Uterus (tissue), 2 donors: ENCODE measurements around the gene NECTIN4.

Experiments
- CTCF ChIP-seq, 4 experiments: fragments of 200-600 bp in 2 of 4; fragments of 450-650 bp in 2 of 4; sonication (generic) in 2 of 4; IDR thresholded peaks; one replicate each; pipeline ENCODE4 v1.5.1; 2016 to 2019; ENCODE audit warnings: antibody characterized with exemption in 4 of 4, mild to moderate bottlenecking in 2 of 4, moderate library complexity in 1 of 4
- POLR2A ChIP-seq, 2 donors: fragments of 450-650 bp; IDR thresholded peaks; one replicate each; pipeline ENCODE4 v1.6.1; 2016; ENCODE audit warnings: antibody characterized with exemption in 2 of 2, mild to moderate bottlenecking in 1 of 2, moderate library complexity in 1 of 2

DNA sequence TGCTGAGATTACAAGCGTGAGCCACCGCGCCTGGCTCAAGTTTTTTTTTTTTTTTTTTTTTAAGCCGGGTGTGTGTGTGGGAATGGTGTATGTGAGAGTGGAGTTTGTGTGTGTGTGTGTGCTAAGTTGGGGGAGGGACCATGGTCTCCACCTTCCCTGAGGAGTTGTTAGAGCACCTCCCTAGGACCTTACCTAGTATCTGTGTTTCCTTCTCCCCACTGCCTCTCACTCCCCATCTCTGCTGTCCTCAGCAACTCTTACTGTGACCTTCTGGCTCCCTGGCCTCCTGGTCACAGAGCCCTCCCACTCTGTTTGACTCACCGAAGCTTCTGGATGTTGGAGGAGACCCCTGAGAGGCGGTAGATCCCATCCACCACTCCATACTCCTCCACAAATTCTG lies 30.1 kb downstream of the NECTIN4 start:
- no peak for TF ChIP-seq CTCF (IDR thresholded peaks at IDR 0.05)
- no peak for TF ChIP-seq POLR2A (IDR thresholded peaks at IDR 0.05)
